Upper lobe of left lung (tissue), 6 donors: Measurements from ENCODE around the gene SRSF6. TPM values are rescaled to one million over a fixed set of nuclear protein-coding genes. Genes with fewer than 3 reads are reported as not detected.
"Not testable (repeated sequence)": the region's sequence is repeated elsewhere in the genome, so short reads cannot be mapped to it uniquely, and the experiment has no call there.

ENCODE experiments used
- ATAC-seq, 2 donors: fragments of 200-7000 bp; cut with Tn5 transposase; one replicate each; pipeline ENCODE4 v1.9.1; 2022; ENCODE audit warnings: mild to moderate bottlenecking in 2 of 2, moderate library complexity in 2 of 2; ENCODE audit not compliant: low FRiP score in 2 of 2
- DNase-seq, 2 donors: peaks; one replicate each; pipeline ENCODE4 v3.0.0-alpha.2; 2019 to 2020
- H3K27ac ChIP-seq, 4 donors: fragments of 200-600 bp; sonication (generic); one replicate each; pipeline ENCODE4 v1.5.1; 2016 to 2019
- H3K27me3 ChIP-seq, 4 donors: fragments of 200-600 bp; sonication (generic); one replicate each; pipeline ENCODE4 v1.5.1; 2017 to 2019
- H3K36me3 ChIP-seq, 4 donors: fragments of 200-600 bp; sonication (generic); one replicate each; pipeline ENCODE4 v1.5.1; 2016 to 2019
- H3K4me1 ChIP-seq, 4 donors: fragments of 200-600 bp; sonication (generic); one replicate each; pipeline ENCODE4 v1.5.1; 2018 to 2019
- H3K4me3 ChIP-seq, 4 donors: fragments of 200-600 bp; sonication (generic); one replicate each; pipeline ENCODE4 v1.5.1; 2017 to 2019; ENCODE audit warnings: mild to moderate bottlenecking in 2 of 4, moderate library complexity in 1 of 4
- H3K9me3 ChIP-seq, 4 donors: fragments of 200-600 bp; sonication (generic); one replicate each; pipeline ENCODE4 v1.5.1; 2018 to 2019
- CTCF ChIP-seq, 6 experiments: fragments of 450-650 bp in 4 of 6; fragments of 200-600 bp in 2 of 6; sonication (generic) in 2 of 6; IDR thresholded peaks; one replicate each; pipeline ENCODE4 v1.5.1; 2016 to 2019; ENCODE audit warnings: antibody characterized with exemption in 6 of 6
- EP300 ChIP-seq, 4 donors: sonication (generic); formaldehyde crosslinking; IDR thresholded peaks; one replicate each; pipeline ENCODE4 v1.5.1; 2017; ENCODE audit warnings: antibody characterized with exemption in 4 of 4, control low read depth in 2 of 4
- POLR2A ChIP-seq, 4 donors: fragments of 450-650 bp; IDR thresholded peaks; one replicate each; pipeline ENCODE4 v1.5.1; 2016 to 2017; ENCODE audit warnings: antibody characterized with exemption in 4 of 4, mild to moderate bottlenecking in 2 of 4
- POLR2AphosphoS5 ChIP-seq, 2 donors: sonication (generic); formaldehyde crosslinking; IDR thresholded peaks; one replicate each; pipeline ENCODE4 v1.5.1; 2017; ENCODE audit warnings: antibody characterized with exemption in 2 of 2
- WGBS, 2 donors: methylation state at CpG; one replicate each; pipeline ENCODE4 v1.1.5; 2017 to 2018; 5-methylcytosine and 5-hydroxymethylcytosine counted together
- total RNA-seq, 6 donors: library from RNA; depleted of rRNA in 4 of 6; stranded (reverse); fragments of >200 nt in 4 of 6; gene quantifications; one replicate each; pipeline versions ENCODE4 v1.1.0 to v1.2.1, GENCODE V29; 2016 to 2021
- donor health status: DM: no; HTN: no; CAD: no; lungs with moderate emphysema.
- donor health status: DM: no; HTN: yes; CAD: no; lungs with severe emphysema.

SRSF6 gene
- total RNA-seq, 6 donors from 2014 or later: 48.4 to 147 (median 93.2) TPM

GRCh38 chr20:43416591-43417228 lies 41.0 kb upstream of the SRSF6 start:
- DNase-seq (peak in 1 of 2 donors; percentile 49), ATAC-seq (peak in 1 of 2 donors; percentile 30)
- Histone ChIP-seq H3K4me1 (no peaks in the 10 kb centered on the region), H3K4me3 (no peak overlapping the region), H3K9me3 (peaks cover 13 to 29% (median 24%) of the 10 kb centered on the region in 4 donors), H3K27me3 (no peaks in the 10 kb centered on the region), H3K36me3 (no peaks in the 10 kb centered on the region), H3K27ac (no peak overlapping the region)
- 80 to 88% methylated on average over 4 to 5 of the region's 6 CpGs for WGBS, 2 donors
- TF ChIP-seq CTCF (IDR thresholded peaks at IDR 0.05) (no peak), EP300 (IDR thresholded peaks at IDR 0.05) (no peak)

GRCh38 chr20:43420192-43420591 lies 37.5 kb upstream of the SRSF6 start:
- TF ChIP-seq CTCF (IDR thresholded peaks at IDR 0.05) (no peak), POLR2AphosphoS5 (IDR thresholded peaks at IDR 0.05) (no peak), EP300 (IDR thresholded peaks at IDR 0.05) (no peak), POLR2A (IDR thresholded peaks at IDR 0.05) (no peak)
- H3K27me3 ChIP-seq: no peaks in the 10 kb centered on the region
- H3K27ac ChIP-seq: no peak overlapping the region
- no peak for DNase-seq
- H3K4me3 ChIP-seq: no peak overlapping the region
- peaks cover 13 to 29% (median 24%) of the 10 kb centered on the region in 4 donors for H3K9me3 ChIP-seq
- ATAC-seq: no peak
- H3K36me3 ChIP-seq: no peaks in the 10 kb centered on the region
- no peaks in the 10 kb centered on the region for H3K4me1 ChIP-seq

DNA sequence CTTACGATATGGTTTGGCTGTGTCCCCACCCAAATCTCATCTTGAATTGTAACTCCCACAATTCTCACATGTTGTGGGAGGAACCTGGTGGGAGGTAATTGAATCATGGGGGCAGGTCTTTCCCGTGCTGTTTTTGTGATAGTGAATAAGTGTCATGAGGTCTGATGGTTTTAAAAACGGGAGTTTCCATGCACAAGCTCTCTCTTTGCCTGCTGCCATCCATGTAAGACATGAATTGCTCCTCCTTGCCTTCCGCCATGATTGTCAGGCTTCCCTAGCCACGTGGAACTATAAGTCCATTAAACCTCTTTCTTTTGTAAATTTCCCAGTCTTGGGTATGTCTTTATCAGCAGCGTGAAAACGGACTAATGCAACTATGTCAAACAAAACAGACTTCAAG lies 36.8 kb upstream of the SRSF6 start:
- WGBS, 2 donors: 84 to 86% methylated on average over 7 of the region's 7 CpGs
- H3K4me3 ChIP-seq, H3K36me3 ChIP-seq, DNase-seq, H3K27me3 ChIP-seq, H3K4me1 ChIP-seq, H3K27ac ChIP-seq, ATAC-seq: not testable (repeated sequence)
- peaks cover 13 to 29% (median 24%) of the 10 kb centered on the region in 4 donors for H3K9me3 ChIP-seq

DNA sequence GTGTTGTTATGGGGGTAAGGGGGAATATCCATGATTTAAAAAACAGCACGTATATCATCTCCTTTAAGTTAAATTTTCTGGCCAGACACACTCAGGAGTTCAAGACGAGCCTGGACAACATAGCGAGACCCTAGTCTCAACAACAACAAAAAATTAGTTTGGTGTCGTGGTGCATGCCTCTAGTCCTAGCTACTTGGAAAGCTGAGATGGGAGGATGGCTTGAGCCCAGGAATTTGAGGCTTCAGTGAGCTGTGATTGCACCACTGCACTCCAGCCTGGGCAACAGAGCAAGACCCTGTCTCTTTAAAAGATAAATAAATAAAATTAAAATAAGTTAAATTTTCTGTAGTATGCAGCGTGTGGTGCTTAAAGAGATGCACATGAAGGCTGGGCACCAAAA lies 31.5 kb upstream of the SRSF6 start:
- DNase-seq (no peak), ATAC-seq (no peak)
- 86 to 89% methylated on average over 5 of the region's 5 CpGs for WGBS, 2 donors
- TF ChIP-seq EP300 (IDR thresholded peaks at IDR 0.05) (no peak), CTCF (IDR thresholded peaks at IDR 0.05) (no peak), POLR2AphosphoS5 (IDR thresholded peaks at IDR 0.05) (no peak), POLR2A (IDR thresholded peaks at IDR 0.05) (no peak)
- Histone ChIP-seq H3K9me3 (peaks cover 0 to 2% (median 2%) of the 10 kb centered on the region in 4 donors), H3K4me1 (no peaks in the 10 kb centered on the region), H3K36me3 (no peaks in the 10 kb centered on the region), H3K27ac (no peak overlapping the region), H3K27me3 (no peaks in the 10 kb centered on the region), H3K4me3 (no peak overlapping the region)

DNA sequence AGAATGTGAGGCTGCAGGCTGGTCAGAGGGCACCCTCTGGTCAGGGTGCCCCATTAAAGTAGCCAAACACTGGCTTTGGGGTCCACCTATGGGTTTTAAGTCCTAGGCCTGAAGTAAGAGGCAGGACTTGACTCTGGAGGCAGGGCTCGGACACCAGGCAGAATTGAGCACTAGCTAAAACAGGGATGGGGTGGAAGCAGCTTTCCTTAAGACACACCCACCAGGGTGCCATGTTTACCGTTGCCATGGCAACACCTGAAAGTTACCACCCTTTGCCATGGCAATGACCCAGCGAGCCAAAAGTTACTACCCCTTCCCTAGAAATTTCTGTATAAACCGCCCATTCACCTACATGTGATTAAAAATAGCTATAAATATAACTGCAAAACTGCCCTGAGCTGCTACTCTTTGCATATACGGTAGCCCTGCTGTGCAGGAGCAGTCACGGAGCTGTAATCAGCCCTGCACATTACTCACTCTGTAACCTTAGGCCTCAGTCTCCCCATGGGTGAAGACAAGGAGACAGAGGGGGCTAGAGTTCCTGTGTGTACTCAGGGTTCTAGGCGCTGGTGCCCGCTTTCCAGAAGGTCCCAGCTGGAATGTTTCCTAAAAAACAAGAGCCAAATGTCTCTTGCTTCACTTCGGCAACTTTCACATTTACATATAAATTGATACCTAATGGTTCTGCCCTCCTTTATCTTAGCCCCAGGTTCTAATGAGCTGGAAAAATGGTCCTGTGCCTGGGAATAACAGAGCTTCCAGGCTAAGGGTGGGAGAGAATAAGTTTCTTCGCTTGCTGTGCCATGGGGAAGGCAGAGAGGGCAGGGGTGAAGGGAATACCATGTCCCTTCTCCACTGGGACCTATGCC lies 27.2 kb upstream of the SRSF6 start:
- Histone ChIP-seq H3K4me1 (no peaks in the 10 kb centered on the region), H3K27ac (no peak overlapping the region), H3K9me3 (no peaks in the 10 kb centered on the region), H3K4me3 (no peak overlapping the region), H3K27me3 (no peaks in the 10 kb centered on the region), H3K36me3 (no peaks in the 10 kb centered on the region)
- no peak for TF ChIP-seq POLR2AphosphoS5 (IDR thresholded peaks at IDR 0.05)
- no peak for TF ChIP-seq POLR2A (IDR thresholded peaks at IDR 0.05)
- TF ChIP-seq EP300 (IDR thresholded peaks at IDR 0.05): no peak
- TF ChIP-seq CTCF (IDR thresholded peaks at IDR 0.05): no peak
- no peak for ATAC-seq
- DNase-seq: no peak
- WGBS, 2 donors: 66 to 71% methylated on average over 10 of the region's 10 CpGs
